K562 (cell line): Measurements from ENCODE around the gene EIF4G2. TPM values are rescaled to one million over a fixed set of nuclear protein-coding genes. Genes with fewer than 3 reads are reported as not detected.
"Not testable (repeated sequence)": the region's sequence is repeated elsewhere in the genome, so short reads cannot be mapped to it uniquely, and the experiment has no call there.

Experiments used
- ATAC-seq: fragments of 200-7000 bp; cut with Tn5 transposase; 3 replicates; pipeline ENCODE4 v1.9.1; 2020; ENCODE audit warnings: moderate library complexity
- BruUV-seq: library from RNA; stranded (reverse); fragments of 400-500 nt; replicated peaks from 2 replicates; lab custom pipeline; 2021; lab: Mats Ljungman, UMichigan
- CTCF ChIA-PET: fragments of 300-600 bp; formaldehyde crosslinking; extraction: SDS; loops from one replicate; lab custom pipeline; 2021; ENCODE audit warnings: low intra/inter-chr PET ratio; lab: Yijun Ruan, JAX
- POLR2A ChIA-PET: fragments of 300-600, 350-650 bp; sonication (Branson Sonifier 250); formaldehyde crosslinking; extraction: SDS; loops from one replicate; lab custom pipeline; 2021; ENCODE audit warnings: antibody characterized with exemption, inconsistent platforms; lab: Yijun Ruan, JAX
- DNase-seq, 4 experiments: peaks; one replicate each; pipeline versions ENCODE4 v3.0.0 to v3.0.0-alpha.2; 2011 to 2018; ENCODE audit warnings: low spot score in 3 of 4, mixed read lengths in 3 of 4; ENCODE audit errors: extremely low read depth in 1 of 4
- FAIRE-seq: peaks from 2 replicates; lab custom pipeline; 2011; peaks lifted over from hg19 to GRCh38; lab: Jason Lieb, UNC
- H2AFZ ChIP-seq: 2 replicates; pipeline ENCODE4 v1.6.0; 2011; ENCODE audit warnings: low read depth, low read length, control low read depth, inconsistent platforms
- H3K27ac ChIP-seq: fragments of 200-600 bp; 3 replicates; pipeline ENCODE4 v1.8.0; 2011; ENCODE audit warnings: low read depth, mild to moderate bottlenecking, control low read depth, inconsistent platforms, low read length, moderate library complexity, mixed read lengths; ENCODE audit errors: extremely low read depth
- H3K27me3 ChIP-seq, 2 experiments: fragments of 300-600 bp in 1 of 2; 2 replicates in 1 of 2; 3 replicates in 1 of 2; pipeline versions ENCODE4 v1.6.0 to v1.8.0; 2011; ENCODE audit warnings: inconsistent platforms in 2 of 2, low read length in 2 of 2, mild to moderate bottlenecking in 1 of 2, mixed read lengths in 1 of 2, moderate library complexity in 1 of 2; ENCODE audit not compliant: control insufficient read depth in 2 of 2, insufficient read depth in 2 of 2
- H3K36me3 ChIP-seq: fragments of 300-600 bp; 3 replicates; pipeline ENCODE4 v1.8.0; 2011; ENCODE audit warnings: mild to moderate bottlenecking, low read length, inconsistent platforms; ENCODE audit not compliant: control insufficient read depth, insufficient read depth
- H3K4me1 ChIP-seq, 2 experiments: fragments of 200-600 bp in 1 of 2; replicated peaks in 1 of 2; 2 replicates in 1 of 2; 3 replicates in 1 of 2; pipeline versions ENCODE4 v1.5.1 to v1.8.0; 2011; ENCODE audit warnings: inconsistent platforms in 2 of 2, low read length in 2 of 2, mild to moderate bottlenecking in 1 of 2, mixed read lengths in 1 of 2, moderate library complexity in 1 of 2; ENCODE audit not compliant: control insufficient read depth in 2 of 2, insufficient read depth in 2 of 2
- H3K4me2 ChIP-seq: 2 replicates; pipeline ENCODE4 v1.6.1; 2011; ENCODE audit warnings: low read length, control low read depth, inconsistent platforms, mixed read lengths; ENCODE audit not compliant: insufficient read depth
- H3K4me3 ChIP-seq: fragments of 200-600 bp; sonication (generic), shearing (Covaris generic); 2 replicates; pipeline ENCODE4 v1.5.1; 2016; ENCODE audit warnings: control low read depth, inconsistent platforms
- H3K79me2 ChIP-seq: fragments of 200-600 bp; 3 replicates; pipeline ENCODE4 v1.8.0; 2011; ENCODE audit warnings: low read length, inconsistent platforms; ENCODE audit not compliant: control insufficient read depth, insufficient read depth
- H3K9ac ChIP-seq, 2 experiments: 2 replicates each; pipeline versions ENCODE4 v1.6.0 to v1.6.1; 2011; ENCODE audit warnings: low read depth in 2 of 2, low read length in 2 of 2, control low read depth in 1 of 2, inconsistent platforms in 1 of 2, mild to moderate bottlenecking in 1 of 2, mixed read lengths in 1 of 2; ENCODE audit not compliant: insufficient read depth in 1 of 2
- H3K9me1 ChIP-seq: one replicate; pipeline ENCODE4 v1.6.0; 2011; ENCODE audit warnings: inconsistent platforms, mild to moderate bottlenecking, low read length, moderate library complexity; ENCODE audit not compliant: control insufficient read depth, insufficient read depth
- H3K9me3 ChIP-seq: replicated peaks from 2 replicates; pipeline ENCODE4 v1.5.1; 2011; ENCODE audit warnings: low read depth, low read length, inconsistent platforms; ENCODE audit not compliant: control insufficient read depth, insufficient read depth
- H4K20me1 ChIP-seq: replicated peaks from 2 replicates; pipeline ENCODE4 v1.6.1; 2011; ENCODE audit warnings: low read length, inconsistent platforms, mixed read lengths; ENCODE audit not compliant: control insufficient read depth, insufficient read depth
- BCOR ChIP-seq: fragments of 450-650 bp; IDR thresholded peaks from 2 replicates; pipeline ENCODE4 v1.6.1; 2016
- COPS2 ChIP-seq: fragments of 450-650 bp; conservative IDR thresholded peaks from 2 replicates; pipeline ENCODE4 v1.6.1; 2016; ENCODE audit warnings: mild to moderate bottlenecking, moderate library complexity
- CREBBP ChIP-seq: IDR thresholded peaks from one replicate; pipeline ENCODE4 v1.6.1; 2012; ENCODE audit warnings: low read depth, mild to moderate bottlenecking, control low read depth, inconsistent platforms, low read length
- FOXK2 ChIP-seq, 2 experiments: fragments of 450-650 bp; IDR thresholded peaks in 1 of 2; conservative IDR thresholded peaks in 1 of 2; 2 replicates each; pipeline ENCODE4 v1.6.1; 2016; ENCODE audit warnings: low read depth in 2 of 2, mild to moderate bottlenecking in 1 of 2
- FOXM1 ChIP-seq, 2 experiments: fragments of 450-650 bp in 1 of 2; sonication (generic) in 1 of 2; formaldehyde crosslinking in 1 of 2; IDR thresholded peaks; 2 replicates each; pipeline versions ENCODE4 v1.6.1 to v1.9.0; 2017 to 2022; ENCODE audit warnings: low read depth in 2 of 2, mild to moderate bottlenecking in 2 of 2, missing genetic modification reagents in 1 of 2, moderate library complexity in 1 of 2
- FUS ChIP-seq: fragments of 200-400 bp; formaldehyde crosslinking; optimal IDR thresholded peaks from 2 replicates; pipeline ENCODE3; 2017; ENCODE audit warnings: low read depth, low read length
- NFRKB ChIP-seq: fragments of 450-650 bp; IDR thresholded peaks from 2 replicates; pipeline ENCODE4 v1.6.1; 2016; ENCODE audit warnings: low read depth
- RAD21 ChIP-seq, 2 experiments: fragments of 250-450 bp in 1 of 2; fragments of 450-650 bp in 1 of 2; sonication (Bioruptor Pico) in 1 of 2; formaldehyde crosslinking in 1 of 2; IDR thresholded peaks in 1 of 2; conservative IDR thresholded peaks in 1 of 2; 2 replicates each; pipeline versions ENCODE4 v1.4.0 to v1.8.0; 2020 to 2022; ENCODE audit warnings: mild to moderate bottlenecking in 2 of 2, moderate library complexity in 1 of 2
- RBM17 ChIP-seq: fragments of 200-400 bp; formaldehyde crosslinking; IDR thresholded peaks from 2 replicates; pipeline ENCODE4 v1.6.1; 2017; ENCODE audit warnings: low read depth, mild to moderate bottlenecking, low read length, borderline replicate concordance
- SNRNP70 ChIP-seq: fragments of 200-400 bp; formaldehyde crosslinking; optimal IDR thresholded peaks from 2 replicates; pipeline ENCODE3; 2017; ENCODE audit warnings: low read depth, low read length
- STAT5B ChIP-seq: fragments of 250-450 bp; sonication (Bioruptor Pico); IDR thresholded peaks from 2 replicates; pipeline ENCODE4 v1.8.0; 2021; ENCODE audit warnings: mild to moderate bottlenecking, inconsistent platforms
- ZKSCAN1 ChIP-seq: fragments of 150-350 bp; IDR thresholded peaks from 2 replicates; pipeline ENCODE4 v1.6.1; 2016; ENCODE audit warnings: low read depth, low read length
- ZNF140 ChIP-seq: fragments of 250-450 bp; sonication (Bioruptor Pico); IDR thresholded peaks from 2 replicates; pipeline ENCODE4 v1.8.0; 2021; ENCODE audit warnings: moderate library complexity, mild to moderate bottlenecking, inconsistent platforms
- WGBS: fragments of 100-300 bp; shearing (Covaris generic); methylation state at CpG from one replicate; pipeline ENCODE4 v1.1.6; 2016; ENCODE audit warnings: low coverage, mixed read lengths; ENCODE audit not compliant: insufficient coverage; ENCODE audit errors: missing lambda C conversion rate; 5-methylcytosine and 5-hydroxymethylcytosine counted together
- in situ Hi-C: fragments of 300-500 bp; cut with MboI; formaldehyde crosslinking; loops from 4 replicates; pipeline ENCODE4 v1.15.0; 2018; ENCODE audit warnings: inconsistent platforms, mixed read lengths
- intact Hi-C: fragments of 100-400 bp; cut with micrococcal nuclease; formaldehyde crosslinking; loops from 2 replicates; pipeline ENCODE4 v1.14.2; 2022
- polyA plus RNA-seq, 8 experiments: library from polyadenylated mRNA; depleted of rRNA in 4 of 8; stranded (reverse) in 5 of 8; unstranded in 3 of 8; fragments of >200 nt; fragmentation: Nextera tagmentation in 2 of 8; fragmentation: Illumina TruSeq in 1 of 8; extraction: Ambion mirVana in 2 of 8; extraction: Trizol in 1 of 8; gene quantifications; 2 replicates each; pipeline versions ENCODE4 v1.2.1 to v1.2.3, GENCODE V29; 2011 to 2014; ENCODE audit warnings: inconsistent platforms in 1 of 8, missing spikeins in 1 of 8
- total RNA-seq, 7 experiments: library from RNA; depleted of rRNA in 6 of 7; stranded (reverse); fragments of >200 nt in 6 of 7; fragmentation: Illumina TruSeq in 2 of 7; extraction: Trizol in 2 of 7; gene quantifications; 2 replicates each; pipeline versions ENCODE4 v1.2.1 to v1.2.3, GENCODE V29; 2011 to 2021; ENCODE audit warnings: low replicate concordance in 1 of 7
- TF ChIP-seq, protein P1 (sequence below): fragments of 250-450 bp; sonication (Bioruptor Pico); IDR thresholded peaks from 2 replicates; pipeline ENCODE4 v1.6.1; 2021; ENCODE audit warnings: mild to moderate bottlenecking
- TF ChIP-seq, protein P2 (sequence below): fragments of 250-450 bp; sonication (Bioruptor Pico); IDR thresholded peaks from 2 replicates; pipeline ENCODE4 v1.8.0; 2022; ENCODE audit warnings: inconsistent platforms

The EIF4G2 gene
- total and polyA plus RNA-seq, 9 of the 15 experiments (the other 6 are each of a cell fraction or from before 2014, with no cell fraction given): 206 to 790 (median 646) TPM

DNA sequence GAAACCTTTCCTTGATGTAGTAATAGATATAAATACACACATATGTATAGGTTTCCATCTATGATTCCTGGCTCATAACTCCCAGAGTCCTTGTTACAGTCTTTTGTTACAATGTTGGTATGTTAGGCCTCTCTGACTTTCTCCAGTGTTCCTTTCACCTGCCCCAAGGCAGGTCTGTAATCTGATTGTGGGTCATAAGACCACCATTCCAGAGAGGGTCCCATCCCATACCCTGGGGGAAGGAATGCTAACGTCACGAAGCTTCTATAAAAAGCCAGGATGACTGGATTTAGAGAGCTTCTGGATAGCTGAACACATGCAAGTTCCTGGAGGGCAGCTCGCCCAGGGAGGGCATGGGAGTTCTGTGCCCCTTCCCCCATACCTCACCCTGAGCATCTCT is 13.8 kb upstream of the EIF4G2 start:
- H3K9ac ChIP-seq, H3K27ac ChIP-seq, H3K4me3 ChIP-seq, BruUV-seq, intact Hi-C loops, H3K4me2 ChIP-seq, H4K20me1 ChIP-seq, in situ Hi-C loops, H3K9me3 ChIP-seq, FAIRE-seq, H3K9me1 ChIP-seq, H3K79me2 ChIP-seq, H3K27me3 ChIP-seq, DNase-seq, CTCF ChIA-PET, H3K36me3 ChIP-seq, ATAC-seq, H2AFZ ChIP-seq: not testable (repeated sequence)
- POLR2A ChIA-PET: interaction anchor here (0.8 kb wide), 1 partner anchor 14 kb away, joined by 3 read pairs; the partner anchor contains the start of gene EIF4G2
- H3K4me1 ChIP-seq: peaks cover 0 to 26% of the 10 kb centered on the region in 2 experiments; a peak in 4 of 5 replicates
- WGBS: 83% methylated on average over 2 of the region's 3 CpGs

DNA sequence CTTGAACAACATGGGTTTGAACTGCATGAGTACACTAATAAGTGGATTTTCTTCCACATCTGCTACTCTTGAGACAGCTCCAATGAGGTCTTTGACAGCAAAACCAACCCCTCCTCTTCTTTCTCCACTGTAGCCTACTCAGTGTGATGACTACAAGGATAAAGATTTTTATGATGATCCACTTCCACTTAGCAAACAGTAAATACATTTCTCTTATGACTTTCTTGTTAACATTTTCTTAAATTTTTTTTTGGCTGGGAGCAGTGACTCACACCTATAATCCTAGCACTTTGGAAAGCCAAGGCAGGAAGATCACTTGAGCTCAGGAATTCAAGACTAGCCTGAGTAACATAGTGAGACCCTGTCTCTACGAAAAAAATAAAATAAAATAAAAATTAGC is 9.9 kb upstream of the EIF4G2 start:
- DNase-seq (no peak), FAIRE-seq (no peak), ATAC-seq (no peak)
- Histone ChIP-seq H3K4me2 (no peak overlapping the region), H3K27ac (no peak overlapping the region), H3K9me3 (no peaks in the 10 kb centered on the region), H4K20me1 (no peaks in the 10 kb centered on the region), H3K9me1 (no peaks in the 10 kb centered on the region), H3K4me3 (no peak overlapping the region), H3K79me2 (no peaks in the 10 kb centered on the region), H3K27me3 (no peaks in the 10 kb centered on the region), H3K9ac (no peak overlapping the region), H3K4me1 (peaks cover 0 to 8% of the 10 kb centered on the region in 2 experiments; a peak in 3 of 5 replicates), H2AFZ (peak overlapping the region; percentile 29; the same call in 1 of the 2 replicates), H3K36me3 (no peaks in the 10 kb centered on the region)
- ChIA-PET CTCF (interaction anchor here (0.6 kb wide), 1 partner anchor 1023 kb away, joined by 3 read pairs; the partner anchor contains the start of gene USP47), POLR2A (interaction anchor here (4.6 kb wide), 1 partner anchor 9 kb away, joined by 37 read pairs; the partner anchor contains the start of gene EIF4G2)
- in situ Hi-C loops: no loop called here
- TF ChIP-seq RAD21 (CRISPR knock-in tag; conservative IDR thresholded peaks at IDR 0.05 in 1 of 2, IDR thresholded peaks at IDR 0.05 in 1 of 2) (no peak), FUS (no peak), COPS2 (no peak), BCOR (no peak), FOXK2 (conservative IDR thresholded peaks at IDR 0.05 in 1 of 2, IDR thresholded peaks at IDR 0.05 in 1 of 2; ENCODE audit: low read depth in 2 of 2) (no peak), SNRNP70 (no peak), RBM17 (no peak), ZNF140 (CRISPR knock-in tag) (no peak), STAT5B (CRISPR knock-in tag) (no peak), FOXM1 (IDR thresholded peaks at IDR 0.05; ENCODE audit: low read depth) (no peak), FOXM1 (CRISPR knock-in tag; IDR thresholded peaks at IDR 0.05; ENCODE audit: low read depth) (no peak), NFRKB (no peak), CREBBP (no peak), ZKSCAN1 (no peak)
- TF ChIP-seq, protein P1, sequence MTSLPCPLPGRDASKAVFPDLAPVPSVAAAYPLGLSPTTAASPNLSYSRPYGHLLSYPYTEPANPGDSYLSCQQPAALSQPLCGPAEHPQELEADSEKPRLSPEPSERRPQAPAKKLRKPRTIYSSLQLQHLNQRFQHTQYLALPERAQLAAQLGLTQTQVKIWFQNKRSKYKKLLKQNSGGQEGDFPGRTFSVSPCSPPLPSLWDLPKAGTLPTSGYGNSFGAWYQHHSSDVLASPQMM (CRISPR knock-in tag): no peak
- TF ChIP-seq, protein P2, sequence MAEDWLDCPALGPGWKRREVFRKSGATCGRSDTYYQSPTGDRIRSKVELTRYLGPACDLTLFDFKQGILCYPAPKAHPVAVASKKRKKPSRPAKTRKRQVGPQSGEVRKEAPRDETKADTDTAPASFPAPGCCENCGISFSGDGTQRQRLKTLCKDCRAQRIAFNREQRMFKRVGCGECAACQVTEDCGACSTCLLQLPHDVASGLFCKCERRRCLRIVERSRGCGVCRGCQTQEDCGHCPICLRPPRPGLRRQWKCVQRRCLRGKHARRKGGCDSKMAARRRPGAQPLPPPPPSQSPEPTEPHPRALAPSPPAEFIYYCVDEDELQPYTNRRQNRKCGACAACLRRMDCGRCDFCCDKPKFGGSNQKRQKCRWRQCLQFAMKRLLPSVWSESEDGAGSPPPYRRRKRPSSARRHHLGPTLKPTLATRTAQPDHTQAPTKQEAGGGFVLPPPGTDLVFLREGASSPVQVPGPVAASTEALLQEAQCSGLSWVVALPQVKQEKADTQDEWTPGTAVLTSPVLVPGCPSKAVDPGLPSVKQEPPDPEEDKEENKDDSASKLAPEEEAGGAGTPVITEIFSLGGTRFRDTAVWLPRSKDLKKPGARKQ (CRISPR knock-in tag): no peak
- 29% methylated on average over 1 of the region's 1 CpG for WGBS
- no TSS peak for BruUV-seq
- intact Hi-C loops: no loop called here
